HG03025 (cell line): ENCODE data around the gene TNFRSF19.

Experiments used
- ATAC-seq: cut with Tn5 transposase; IDR thresholded peaks from one replicate; pipeline ENCODE4 v1.9.1; 2021; ENCODE audit warnings: mild to moderate bottlenecking, moderate library complexity; ENCODE audit not compliant: unreplicated experiment, low FRiP score

Gene TNFRSF19

GRCh38 chr13:23621316-23621645 lies 51.1 kb downstream of the TNFRSF19 start:
- no peak for ATAC-seq

GRCh38 chr13:23622985-23623384 lies 52.8 kb downstream of the TNFRSF19 start:
- no peak for ATAC-seq

GRCh38 chr13:23623394-23623793 lies 53.2 kb downstream of the TNFRSF19 start:
- ATAC-seq, result no peak

- ATAC-seq, result no peak
These were observed 56.5 kb downstream of the TNFRSF19 start for GRCh38 chr13:23626700-23627099.

- ATAC-seq, result no peak
These were observed 57.2 kb downstream of the TNFRSF19 start for GRCh38 chr13:23627410-23627809.

- no peak for ATAC-seq
These were observed 58.0 kb downstream of the TNFRSF19 start for GRCh38 chr13:23628250-23628649.

GRCh38 chr13:23628765-23629565 lies 58.8 kb downstream of the TNFRSF19 start:
- ATAC-seq, result no peak

- ATAC-seq, result no peak
These were observed 59.5 kb downstream of the TNFRSF19 start for GRCh38 chr13:23629566-23630272.

GRCh38 chr13:23630349-23631093 lies 60.3 kb downstream of the TNFRSF19 start:
- no peak for ATAC-seq

GRCh38 chr13:23631311-23632047 lies 61.3 kb downstream of the TNFRSF19 start:
- ATAC-seq, result no peak

GRCh38 chr13:23632048-23632582 lies 61.9 kb downstream of the TNFRSF19 start:
- ATAC-seq, result no peak

GRCh38 chr13:23632741-23633140 lies 62.5 kb downstream of the TNFRSF19 start:
- ATAC-seq, result no peak

GRCh38 chr13:23634897-23635296 lies 64.7 kb downstream of the TNFRSF19 start:
- ATAC-seq, result no peak

- ATAC-seq, result no peak
These were observed 66.1 kb downstream of the TNFRSF19 start for GRCh38 chr13:23636360-23636759.

- ATAC-seq, result no peak
These were observed 67.6 kb downstream of the TNFRSF19 start for GRCh38 chr13:23637829-23638228.

- no peak for ATAC-seq
These were observed 69.5 kb downstream of the TNFRSF19 start for GRCh38 chr13:23639674-23640073.

- ATAC-seq, result no peak
These were observed 71.9 kb downstream of the TNFRSF19 start for GRCh38 chr13:23642110-23642509.

GRCh38 chr13:23643338-23644125 lies 73.3 kb downstream of the TNFRSF19 start:
- no peak for ATAC-seq

GRCh38 chr13:23644126-23644419 lies 73.9 kb downstream of the TNFRSF19 start:
- no peak for ATAC-seq
